NCI-H2107 treated with DMSO at 0.1 percent for 48 hours (cell line): ENCODE measurements around the gene ANKRD17.

Experiments used
- DNase-seq: peaks from one replicate; lab custom pipeline; 2025; ENCODE audit not compliant: unreplicated experiment; lab: John Stamatoyannopoulos, UW

The ANKRD17 gene

DNA sequence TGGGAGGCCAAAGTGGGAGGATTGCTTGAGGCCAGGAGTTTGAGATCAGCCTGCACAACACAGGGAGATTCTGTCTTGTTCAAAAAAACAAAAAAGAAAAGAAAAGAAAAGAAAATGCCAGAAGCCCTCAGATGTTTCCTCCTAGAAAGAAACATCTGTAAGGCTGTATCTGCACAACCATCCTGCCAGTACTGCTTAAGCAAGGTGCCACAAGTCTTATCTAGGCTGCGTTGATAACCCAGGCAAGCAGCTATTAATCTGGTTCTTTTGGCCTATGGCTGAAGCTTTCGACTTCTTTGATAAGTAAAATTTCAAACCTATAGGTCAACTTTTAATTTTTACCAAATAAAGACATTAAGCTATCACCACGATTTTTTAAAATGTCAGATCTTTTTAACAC lies 192.2 kb downstream of the ANKRD17 start:
- DNase-seq, result no peak

GRCh38 chr4:73064536-73064935 lies 194.1 kb downstream of the ANKRD17 start:
- DNase-seq, result no peak

GRCh38 chr4:73055241-73055897 lies 203.2 kb downstream of the ANKRD17 start:
- no peak for DNase-seq

GRCh38 chr4:73053974-73054480 lies 204.6 kb downstream of the ANKRD17 start:
- DNase-seq, result no peak

DNA sequence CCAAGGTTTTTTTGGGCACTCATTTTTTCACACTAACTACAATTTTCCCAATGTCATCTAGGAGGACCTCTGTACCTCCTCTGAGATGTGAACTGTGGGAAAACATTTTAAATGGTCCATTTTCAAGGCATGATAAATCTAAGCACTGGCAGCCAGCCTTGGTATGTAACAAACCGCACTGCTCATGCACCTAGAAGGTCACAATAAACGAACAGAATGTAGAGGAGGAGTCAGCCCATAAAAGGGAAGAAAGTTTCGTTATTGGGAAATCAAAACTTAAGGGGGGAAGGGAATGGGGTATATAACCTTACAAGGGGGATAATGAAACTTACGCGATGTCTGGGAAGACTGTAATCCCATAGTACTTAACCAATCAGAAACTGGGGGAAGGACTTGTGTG lies 205.5 kb downstream of the ANKRD17 start:
- no peak for DNase-seq

DNA sequence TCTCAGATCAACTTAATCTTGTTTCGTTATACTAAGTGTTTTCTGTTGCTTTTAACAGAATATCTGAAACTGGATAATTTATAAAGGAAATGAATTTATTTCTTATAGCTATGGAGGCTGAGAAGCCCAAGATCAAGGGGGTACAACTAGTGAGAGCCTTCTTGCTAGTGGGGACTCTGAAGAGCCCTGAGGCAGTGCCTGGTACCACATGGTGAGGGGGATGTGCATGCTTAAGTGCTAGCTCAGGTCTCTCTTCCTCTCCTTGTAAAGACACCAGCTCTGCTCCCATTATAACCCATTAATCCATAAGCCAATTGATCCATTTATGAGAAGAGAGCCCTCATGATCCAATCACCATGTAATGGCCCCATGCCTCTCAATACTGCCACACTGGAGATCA lies 207.0 kb downstream of the ANKRD17 start:
- DNase-seq, result no peak

- no peak for DNase-seq
Observed at GRCh38 chr4:73045879-73046278, 212.7 kb downstream of the ANKRD17 start.

DNA sequence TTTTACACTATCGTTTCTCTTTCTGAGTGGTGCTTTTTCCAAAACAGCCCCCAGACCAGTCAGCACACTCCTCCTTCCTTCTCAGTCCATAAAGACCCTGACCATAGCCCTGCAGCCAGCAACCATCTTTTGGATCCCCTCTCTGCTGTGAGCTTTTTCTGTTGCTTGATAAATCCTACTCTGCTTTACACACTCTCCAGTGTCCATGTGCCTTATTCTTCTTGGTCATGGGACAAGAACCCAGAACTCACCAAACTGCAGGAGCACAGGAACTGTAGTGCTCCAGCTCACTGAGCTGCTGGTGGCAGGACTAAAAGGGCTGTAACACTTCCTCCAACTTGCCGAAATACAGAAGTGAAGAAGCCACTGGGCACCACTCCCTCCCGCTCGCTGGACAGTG lies 221.5 kb downstream of the ANKRD17 start:
- DNase-seq, result no peak

GRCh38 chr4:73036123-73036522 lies 222.5 kb downstream of the ANKRD17 start:
- DNase-seq, result no peak

- no peak for DNase-seq
Observed at GRCh38 chr4:73034896-73035295, 223.7 kb downstream of the ANKRD17 start.

GRCh38 chr4:73028621-73029020 lies 230.0 kb downstream of the ANKRD17 start:
- no peak for DNase-seq
